Stimulated activated CD8-positive, alpha-beta memory T cell treated with anti-CD3 and anti-CD28 coated beads, Interleukin-12 subunit alpha, Interleukin-12 subunit beta, amount 100 ng/mL, for 1 hour (primary cell): ENCODE data around the gene ZNF426.

Source experiments
- DNase-seq: peaks from one replicate; pipeline ENCODE4 v3.0.0-alpha.2; 2020; ENCODE audit warnings: low read depth

Gene ZNF426

DNA sequence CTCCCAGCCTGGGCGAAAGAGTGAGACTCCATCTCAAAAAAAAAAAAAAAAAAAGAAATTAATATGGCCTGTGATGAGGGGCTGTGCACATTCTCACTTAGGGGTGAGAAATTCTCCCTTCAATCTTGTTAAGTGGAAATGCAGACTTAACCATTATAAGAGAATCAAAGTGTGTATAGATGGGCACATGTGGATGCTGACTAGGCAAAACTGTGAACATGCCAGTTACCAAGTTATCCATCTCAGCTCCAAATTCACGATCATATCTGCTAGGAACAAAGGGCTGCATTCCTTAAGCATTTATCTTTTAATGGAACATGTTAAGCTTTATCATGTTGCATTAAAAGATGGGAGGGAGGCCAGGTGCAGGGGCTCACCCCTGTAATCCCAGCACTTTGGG lies 44.3 kb downstream of the ZNF426 start:
- DNase-seq: no peak

DNA sequence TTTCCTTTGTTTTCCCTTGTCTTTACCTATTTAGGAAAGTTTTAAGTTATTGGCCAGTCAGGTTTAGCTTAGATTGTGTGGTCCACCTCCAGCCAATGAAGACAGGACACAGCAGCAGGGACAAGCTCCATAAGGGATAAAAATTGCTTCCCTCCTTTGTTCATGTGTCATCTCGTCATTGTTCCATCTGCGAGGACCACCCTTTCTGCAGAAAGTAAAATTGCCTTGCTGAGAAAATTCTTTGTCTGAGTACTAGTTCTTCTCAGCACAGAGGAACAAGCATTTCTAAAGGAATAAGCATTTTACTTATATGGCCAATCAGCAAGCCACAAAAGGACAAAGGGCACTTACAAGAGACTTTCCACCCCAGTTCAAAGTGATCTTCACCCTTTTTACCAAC lies 51.4 kb downstream of the ZNF426 start:
- DNase-seq: no peak

DNA sequence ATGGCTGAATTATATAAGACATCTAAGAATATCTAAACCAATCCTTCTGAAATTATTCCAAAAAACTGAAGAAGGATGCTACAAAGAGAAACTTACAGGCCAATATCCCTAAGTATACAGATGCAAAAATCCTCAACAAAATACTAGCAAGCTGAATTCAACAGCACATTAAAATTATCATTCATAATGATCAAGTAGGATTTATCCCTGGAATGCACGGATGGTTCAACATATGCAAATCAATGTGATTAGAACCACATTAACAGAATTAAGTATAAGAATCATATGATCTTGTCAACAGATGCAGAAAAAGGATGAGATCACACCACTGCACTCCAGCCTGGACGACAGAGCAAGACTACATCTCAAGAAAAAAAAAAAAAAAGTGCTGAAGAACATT lies 53.3 kb downstream of the ZNF426 start:
- no peak for DNase-seq

- no peak for DNase-seq
Measured at GRCh38 chr19:9474975-9475374, 63.5 kb downstream of the ZNF426 start.
